Hematopoietic multipotent progenitor cell treated with erythropoietin and hydrocortisone succinate and interleukin-3 and kit ligand, for 8 days (in vitro differentiated cells): ENCODE measurements around the gene GRAMD1A.
"Not testable (repeated sequence)": the region's sequence is repeated elsewhere in the genome, so short reads cannot be mapped to it uniquely, and the experiment has no call there.

ENCODE experiments used
- DNase-seq: peaks from one replicate; pipeline ENCODE4 v3.0.0-alpha.2; 2015

The GRAMD1A gene

GRCh38 chr19:34999498-35000337, at the start of gene GRAMD1A:
TSS of gene GRAMD1A (plus strand) at chr19:35000323. CDS start at chr19:35000479, 156 bp downstream.
- DNase-seq, result peak; percentile 75

DNA sequence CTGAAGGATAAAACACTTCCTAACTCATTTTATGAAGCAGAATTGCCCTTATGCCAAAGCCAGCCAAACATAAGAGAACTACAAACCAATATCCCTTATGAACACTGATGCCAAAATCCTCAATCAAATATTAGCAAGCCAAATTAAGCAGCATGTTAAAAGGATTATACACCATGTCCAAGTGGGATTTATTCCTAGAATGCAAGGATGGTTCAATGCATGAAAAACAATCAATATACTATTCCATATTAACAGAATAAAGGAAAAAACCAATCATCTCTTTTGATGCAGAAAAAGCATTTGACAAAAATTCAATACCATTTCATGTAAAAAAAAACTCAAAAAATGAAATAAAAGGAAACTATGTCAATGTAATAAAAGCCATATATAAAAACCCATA, 47.0 kb upstream of the GRAMD1A start:
- DNase-seq, result no peak

GRCh38 chr19:34957830-34958751, 42.0 kb upstream of the GRAMD1A start:
- DNase-seq, result no peak

GRCh38 chr19:34959021-34959420, 41.1 kb upstream of the GRAMD1A start:
- no peak for DNase-seq

- no peak for DNase-seq
These were observed 39.9 kb upstream of the GRAMD1A start for GRCh38 chr19:34960103-34960805.

DNA sequence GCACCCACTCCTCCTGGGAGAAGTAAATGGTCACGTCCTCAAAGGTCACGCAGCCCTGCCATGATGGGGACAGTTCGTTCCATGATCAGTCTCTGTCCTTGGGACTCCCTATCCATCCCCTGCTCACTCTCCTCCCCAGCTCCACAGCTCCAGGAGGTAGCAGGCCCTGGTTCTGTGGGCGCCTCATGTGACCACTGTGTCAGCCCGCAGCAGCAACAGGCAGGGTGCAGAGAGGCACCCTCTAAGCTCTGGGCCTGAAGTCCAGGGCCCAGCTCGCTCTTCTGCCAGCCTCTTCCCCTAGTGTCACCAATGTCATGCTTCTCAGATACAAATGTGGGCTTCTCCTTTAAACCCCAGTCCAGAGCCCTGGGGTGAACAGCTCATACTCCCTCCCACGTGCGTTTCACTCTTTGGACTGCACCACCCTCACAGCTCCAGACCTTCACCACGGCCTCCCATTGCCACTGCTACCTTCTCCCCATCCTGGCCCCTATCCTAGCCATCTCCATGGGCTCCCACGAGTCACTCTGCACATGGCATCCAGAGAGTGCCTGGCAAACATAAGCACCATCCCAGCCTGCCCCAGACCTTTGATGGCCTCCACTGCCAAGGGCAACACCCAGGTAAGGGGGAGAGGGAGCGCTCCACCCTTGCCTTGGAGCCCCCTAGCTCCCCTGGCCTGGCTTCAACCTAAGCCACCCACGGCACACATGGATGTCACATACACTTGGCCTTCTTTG, 39.0 kb upstream of the GRAMD1A start:
- DNase-seq, result no peak

DNA sequence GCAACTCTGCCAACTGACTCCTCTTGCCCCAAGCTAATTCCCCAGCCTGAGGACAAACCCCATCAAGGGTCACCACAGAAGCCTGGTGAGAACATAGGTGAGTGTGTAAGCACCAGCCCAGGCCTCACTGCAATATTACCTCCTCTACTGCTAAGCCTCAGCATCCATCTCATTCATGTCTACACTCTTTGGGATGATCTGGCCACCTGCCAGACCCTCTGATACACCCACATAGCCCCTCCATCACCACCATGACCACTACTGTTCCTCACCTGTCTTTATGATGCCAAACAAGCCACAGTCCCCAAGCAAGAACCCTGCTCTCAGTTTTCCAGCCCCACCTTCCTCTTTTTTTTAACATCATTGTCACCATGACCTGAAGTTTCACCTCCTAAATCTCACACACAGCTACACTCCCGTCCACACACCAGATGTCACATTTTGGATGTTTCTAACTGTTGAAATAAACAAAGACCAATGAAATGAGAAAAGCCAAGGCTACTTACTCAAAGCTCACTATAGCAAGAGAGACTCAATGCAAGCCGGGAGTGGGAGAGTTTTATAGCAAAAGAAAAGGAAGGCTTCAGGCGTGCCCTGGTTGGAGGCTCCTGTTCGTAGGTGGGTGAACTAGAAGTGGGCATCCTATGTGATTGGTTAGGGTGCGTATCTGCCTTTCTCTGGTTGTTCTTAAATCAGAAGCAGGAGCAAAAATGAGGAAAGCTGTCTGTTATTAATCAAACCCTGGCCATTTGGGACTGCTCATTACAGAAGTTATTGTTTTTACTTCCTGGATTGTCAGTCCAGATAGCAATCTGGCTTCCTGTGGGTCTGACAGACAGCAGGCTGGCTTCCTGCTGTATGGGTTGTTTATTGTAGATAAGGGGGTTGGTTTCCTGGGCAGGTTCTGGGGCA, 38.1 kb upstream of the GRAMD1A start:
- peak; percentile 85 for DNase-seq

GRCh38 chr19:34962687-34963572, 37.2 kb upstream of the GRAMD1A start:
- peak; percentile 4 for DNase-seq

DNA sequence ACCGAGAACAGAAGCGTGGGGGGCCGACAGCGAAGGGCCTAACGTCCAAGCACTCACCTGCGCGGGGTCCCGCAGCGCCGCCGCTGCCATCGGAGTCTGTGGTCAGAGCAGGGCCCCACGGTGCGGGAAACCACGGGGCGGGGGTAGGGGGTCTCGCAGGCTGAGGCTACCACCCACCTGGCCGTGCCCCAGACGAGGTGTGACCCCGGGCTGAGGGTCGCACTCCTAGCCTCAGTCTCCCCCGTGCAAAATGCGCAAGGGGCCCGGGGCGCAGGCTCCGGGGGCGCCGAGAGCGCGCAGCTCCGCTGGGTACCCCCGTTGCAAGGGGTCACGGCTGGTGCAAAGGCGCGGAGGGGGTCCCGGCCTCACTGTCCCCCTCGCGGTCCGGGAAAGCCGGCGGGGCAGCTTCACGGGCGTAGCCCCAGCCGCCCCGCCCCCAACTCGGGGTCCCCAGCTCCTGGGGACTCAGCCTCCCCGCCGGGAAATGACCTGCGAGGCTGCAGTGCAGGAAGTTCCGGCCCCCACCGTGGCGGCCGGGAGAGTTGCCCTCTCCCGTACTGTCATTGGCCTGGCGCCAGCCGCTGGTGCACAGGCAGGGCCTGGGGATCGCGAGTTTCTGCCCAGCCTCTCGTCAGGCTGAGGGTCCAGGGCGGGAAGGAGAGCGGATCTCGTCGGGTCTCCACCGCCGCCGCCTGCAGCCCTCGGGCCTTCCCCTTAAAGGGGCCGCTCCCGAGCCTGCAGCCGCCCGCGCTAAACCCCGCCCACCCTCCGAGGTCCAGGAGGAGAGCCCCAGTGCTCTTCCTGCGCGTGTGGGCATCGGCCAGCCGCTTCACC, 36.3 kb upstream of the GRAMD1A start, which contains the start of gene ZNF792:
Gene ZNF792, minus strand, starts transcription at position 657 of the 834 bp plus-strand sequence. Its CDS starts 567 bp downstream, at position 90.
- DNase-seq, result peak; percentile 50

DNA sequence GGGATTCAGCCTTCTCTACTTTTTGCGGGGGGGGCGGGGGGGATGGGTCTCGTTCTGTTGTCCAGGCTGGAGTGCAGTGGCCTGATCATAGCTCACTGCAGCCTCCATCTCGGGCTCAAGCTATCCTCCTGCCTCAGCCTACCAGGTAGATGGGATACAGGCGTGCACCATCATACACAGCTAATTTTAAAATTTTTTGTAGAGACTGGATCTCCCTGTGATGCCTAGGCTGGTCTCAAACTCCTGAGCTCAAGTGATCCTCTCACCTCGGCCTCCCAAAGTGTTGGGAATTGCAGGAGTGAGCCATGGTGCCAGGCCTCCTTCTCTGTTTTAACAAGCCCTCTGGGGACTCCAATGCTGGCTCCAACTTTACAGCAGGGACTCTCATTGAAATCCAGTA, 35.5 kb upstream of the GRAMD1A start:
- no peak for DNase-seq

DNA sequence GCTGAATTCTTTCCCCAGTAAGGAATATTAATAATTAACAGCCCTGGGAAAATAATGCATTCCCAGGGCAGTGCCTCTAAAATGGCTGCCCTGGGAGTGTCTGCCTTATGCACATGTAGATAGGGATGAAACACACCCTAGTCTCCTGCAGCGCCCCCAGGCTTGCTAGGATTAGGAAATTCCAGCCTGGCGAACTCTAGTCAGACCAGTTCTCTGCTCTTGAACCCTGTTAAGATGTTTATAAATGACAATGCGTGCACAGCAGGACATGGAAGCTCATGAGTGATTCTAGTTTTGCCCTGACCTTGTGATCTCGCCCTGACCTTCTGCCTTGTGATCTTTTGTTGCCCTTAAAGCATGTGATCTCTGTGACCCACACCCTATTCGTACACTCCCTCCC, 34.6 kb upstream of the GRAMD1A start:
- DNase-seq, result not testable (repeated sequence)

DNA sequence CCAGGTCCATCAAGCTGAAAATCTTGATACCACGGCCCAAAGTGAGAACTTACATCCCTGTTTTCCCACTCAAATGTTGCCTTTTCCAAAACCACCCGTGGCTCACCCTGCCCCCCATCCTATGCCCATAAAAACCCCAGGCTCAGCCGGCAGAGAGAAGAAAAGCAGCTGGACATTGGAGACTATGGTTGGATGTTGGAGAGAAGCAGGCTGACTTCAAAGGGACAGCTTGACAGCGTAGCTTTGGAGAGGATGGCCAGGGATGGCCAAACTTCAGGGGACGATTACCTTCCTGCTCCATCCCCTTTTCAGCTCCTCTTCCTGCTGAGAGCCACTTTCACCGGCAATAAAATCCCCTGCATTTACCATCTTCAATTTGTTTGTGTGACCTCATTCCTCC, 32.6 kb upstream of the GRAMD1A start:
- DNase-seq, result no peak

GRCh38 chr19:34969721-34970120, 30.4 kb upstream of the GRAMD1A start:
- no peak for DNase-seq

- not testable (repeated sequence) for DNase-seq
These were observed 29.8 kb upstream of the GRAMD1A start for GRCh38 chr19:34970185-34970780.

GRCh38 chr19:34972163-34972705, 27.9 kb upstream of the GRAMD1A start:
- DNase-seq, result no peak

DNA sequence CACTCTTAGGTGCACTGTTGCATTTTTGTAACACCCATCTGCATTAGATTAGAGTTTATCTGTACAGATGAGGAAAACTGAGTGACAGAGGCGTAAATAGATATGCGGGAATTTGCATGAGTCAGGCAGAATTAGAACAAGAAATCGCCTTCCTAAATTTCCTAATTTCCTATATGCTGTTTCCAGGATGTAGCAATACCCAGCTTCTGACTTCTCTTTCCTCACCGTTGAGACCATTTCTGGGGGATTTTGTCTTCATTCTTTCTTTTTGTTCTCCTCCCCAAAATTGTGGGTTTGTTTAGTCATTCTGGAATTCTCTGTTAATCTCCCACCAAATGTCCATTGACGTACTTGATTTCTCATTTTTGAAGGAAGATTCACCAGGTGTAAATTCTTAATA, 25.5 kb upstream of the GRAMD1A start:
- no peak for DNase-seq

DNA sequence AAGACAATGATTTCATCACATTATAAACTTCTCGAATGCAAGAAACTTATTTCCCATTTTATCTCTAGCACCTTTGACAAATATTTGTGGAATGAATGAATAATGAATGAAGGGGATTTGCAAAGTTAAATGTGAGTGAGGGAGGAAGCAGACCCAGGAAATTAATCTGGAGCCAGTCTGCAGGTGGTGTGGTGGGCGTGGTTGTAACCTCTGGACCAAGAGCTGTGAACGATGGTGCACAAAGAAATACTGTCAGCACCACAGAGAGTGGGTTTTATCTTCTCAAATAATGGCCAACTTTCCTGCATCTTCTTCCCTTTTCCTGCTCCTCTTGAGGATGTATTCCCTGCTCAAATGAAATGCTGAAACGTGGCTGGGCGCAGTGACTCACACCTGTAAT, 25.1 kb upstream of the GRAMD1A start:
- no peak for DNase-seq

DNA sequence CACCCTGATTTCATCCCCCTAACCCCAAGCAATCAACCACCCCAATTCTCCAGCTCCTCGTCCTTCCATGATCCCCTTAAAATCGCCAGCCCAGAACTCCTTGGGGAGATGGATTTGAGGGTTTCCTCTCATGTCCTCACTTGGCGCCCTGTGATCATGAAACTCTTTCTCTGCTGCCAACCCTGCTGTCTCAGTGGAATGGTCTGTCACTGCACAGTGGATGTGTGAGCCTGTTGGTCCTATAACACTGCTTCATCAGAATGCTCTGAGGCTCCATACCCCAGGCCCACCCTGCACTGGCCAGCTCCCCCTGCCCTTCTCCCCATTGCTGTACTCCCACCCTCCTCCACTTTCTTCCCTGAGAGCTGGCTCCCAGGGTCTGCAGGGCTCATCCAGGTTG, 23.5 kb upstream of the GRAMD1A start:
- DNase-seq, result no peak
